HG03066 (cell line): ENCODE results near the gene OTP.

Source experiments
- ATAC-seq: cut with Tn5 transposase; IDR thresholded peaks from one replicate; pipeline ENCODE4 v1.9.1; 2021; ENCODE audit warnings: low read depth; ENCODE audit not compliant: unreplicated experiment

The OTP gene

DNA sequence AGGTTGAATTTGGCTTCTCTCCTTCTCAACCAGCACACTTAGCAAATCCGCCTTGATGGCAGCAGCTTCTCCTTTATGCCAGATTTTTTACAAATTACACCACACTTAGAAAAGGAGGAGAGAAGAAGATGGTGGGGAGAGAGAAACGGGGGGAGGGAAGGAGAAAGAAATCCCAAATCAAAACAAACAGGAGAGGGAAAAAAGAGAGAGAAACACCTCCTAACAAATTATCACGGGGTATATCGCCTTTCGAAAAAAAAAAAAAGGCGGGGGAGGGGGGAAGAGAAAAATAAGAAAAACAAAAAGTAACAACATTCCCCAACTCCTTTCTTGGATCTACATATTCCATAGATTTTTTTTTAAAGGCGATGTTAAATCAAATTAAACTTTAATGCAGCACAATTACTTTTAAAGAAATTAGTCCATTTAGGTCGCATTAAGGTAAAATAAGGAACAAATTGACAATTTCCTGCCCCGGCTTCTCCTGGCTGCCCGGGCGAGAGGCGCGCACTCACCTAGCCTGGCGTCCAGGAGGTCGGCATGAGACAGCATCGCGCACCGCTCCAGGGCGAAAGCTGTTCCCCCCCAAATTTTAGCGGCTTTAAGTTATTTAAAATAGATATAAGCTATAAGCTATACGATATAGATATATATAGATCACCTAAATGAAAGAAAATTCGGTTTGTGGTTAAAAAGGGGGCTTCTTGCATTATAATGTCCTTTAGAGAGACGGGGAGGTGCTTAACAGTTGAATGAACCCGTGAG, at the start of gene OTP:
Gene OTP, minus strand, starts transcription at position 716 of the 765 bp plus-strand sequence. Its CDS starts 164 bp downstream, at position 552.
- no peak for ATAC-seq

DNA sequence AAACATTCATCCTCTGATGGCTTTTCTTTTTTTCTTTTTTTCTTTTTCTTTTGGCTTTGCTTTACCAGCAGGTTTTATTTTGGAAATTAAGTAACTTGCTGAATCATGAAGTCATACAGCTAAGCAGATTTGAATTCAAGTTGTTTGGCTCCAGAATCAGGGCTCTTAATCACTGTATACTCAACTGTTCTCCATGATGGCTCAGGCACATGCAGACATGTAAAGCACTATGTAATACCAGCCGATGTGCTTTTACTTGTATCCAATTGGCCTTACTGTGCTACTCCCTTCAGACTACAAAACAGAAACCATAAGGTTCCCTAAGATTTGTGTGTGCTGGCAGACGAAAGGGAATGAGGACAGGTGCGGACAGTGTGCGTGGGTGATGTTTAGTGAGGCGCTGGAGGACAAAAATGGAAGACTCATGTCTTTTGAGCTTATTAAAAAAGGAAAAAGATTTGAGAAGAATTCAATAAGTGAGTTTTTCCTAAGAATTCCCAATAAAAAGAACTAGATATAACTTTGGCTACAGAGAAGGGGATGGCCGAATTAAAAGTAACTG, 44.7 kb upstream of the OTP start:
- ATAC-seq: no peak

DNA sequence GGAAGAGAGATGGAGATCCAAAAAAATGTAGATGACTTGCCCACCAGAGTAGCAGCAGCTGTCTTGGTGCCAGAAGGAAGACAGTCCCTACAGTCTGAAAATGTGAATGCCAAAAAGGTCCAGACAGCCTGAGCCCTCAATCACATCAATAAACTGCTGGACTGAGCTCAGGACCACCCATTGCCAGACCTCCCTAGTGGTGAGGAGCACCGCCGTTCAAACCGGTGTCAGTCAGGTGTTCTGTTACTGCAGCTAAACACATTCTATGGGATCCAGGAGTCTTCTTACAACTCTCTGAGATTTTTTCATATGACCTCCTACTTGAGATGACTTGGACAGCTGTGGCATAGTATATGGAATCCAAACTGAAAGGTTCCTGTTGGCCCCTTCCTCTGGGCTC, 32.0 kb upstream of the OTP start:
- no peak for ATAC-seq

DNA sequence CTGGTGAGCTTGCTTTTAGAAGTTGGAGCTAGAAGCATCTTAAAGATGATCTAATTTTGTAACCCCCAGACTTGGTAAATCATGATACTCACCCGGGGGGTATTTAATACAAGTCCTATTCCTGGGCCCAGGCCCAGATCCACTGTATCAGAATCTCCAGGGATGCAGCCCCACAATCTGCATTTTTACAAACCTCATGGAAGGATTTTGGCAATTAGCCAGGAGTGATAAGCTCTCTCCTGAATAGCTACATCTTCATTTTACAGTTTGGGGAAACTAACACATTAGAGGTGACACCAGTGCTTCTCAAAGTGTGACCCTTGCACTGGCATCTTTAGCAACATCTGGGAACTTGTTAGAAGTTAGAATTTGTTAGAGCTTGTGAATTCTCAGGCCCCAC, 31.2 kb upstream of the OTP start:
- no peak for ATAC-seq

DNA sequence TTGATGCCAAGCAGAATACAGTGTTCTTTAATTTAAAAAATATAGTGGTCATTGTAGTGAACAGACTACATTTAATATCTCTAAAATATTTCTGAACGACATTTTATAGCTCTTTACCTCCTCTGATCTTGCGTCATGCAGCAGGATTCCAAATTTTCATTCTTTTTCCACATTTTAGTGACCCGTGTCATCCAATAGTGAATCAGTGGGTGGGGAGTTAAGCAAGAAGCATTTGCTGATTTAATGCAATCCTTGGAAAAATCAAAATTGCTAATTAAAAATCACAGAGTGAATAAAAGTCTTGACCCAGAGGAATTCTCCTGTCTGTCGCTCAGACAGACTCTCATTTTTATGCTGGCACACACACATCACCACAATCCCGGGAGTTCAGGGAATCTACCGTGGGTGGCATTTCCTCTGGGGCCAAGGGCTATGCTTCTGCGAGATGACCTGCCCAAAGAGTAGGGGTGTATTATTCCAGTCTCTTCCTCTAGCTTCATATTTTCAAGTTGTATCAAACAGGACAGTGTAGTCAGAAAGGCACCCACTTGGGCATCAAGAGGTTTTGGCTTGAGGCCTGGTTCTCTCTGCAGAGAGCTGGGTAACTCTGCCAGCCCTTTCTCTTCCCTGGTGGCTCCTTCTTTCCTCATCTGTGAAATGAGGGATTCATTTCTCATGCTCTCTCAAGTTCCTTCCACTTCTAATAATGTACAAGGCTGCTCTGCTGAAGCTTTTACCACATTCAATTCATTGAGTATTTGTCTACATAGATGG, 24.8 kb upstream of the OTP start:
- no peak for ATAC-seq

DNA sequence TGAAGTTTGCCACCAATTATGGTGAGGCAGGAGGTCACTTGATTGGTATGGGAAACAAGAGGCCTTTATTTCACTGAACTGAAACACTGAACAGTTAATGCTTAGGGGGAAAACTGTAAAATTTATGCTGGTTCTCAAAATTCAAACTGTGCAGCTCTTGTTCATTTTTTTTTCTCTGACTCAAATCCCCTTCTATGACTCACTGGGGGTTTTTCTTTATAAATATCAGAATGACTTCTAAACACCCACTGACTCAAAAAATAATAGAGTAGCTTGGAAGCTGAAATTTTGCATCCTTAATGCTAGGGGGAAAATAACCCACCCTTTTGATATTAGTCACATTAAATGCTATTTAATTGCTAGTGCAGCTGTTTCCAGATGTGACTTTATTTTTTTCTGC, 24.1 kb upstream of the OTP start:
- no peak for ATAC-seq

DNA sequence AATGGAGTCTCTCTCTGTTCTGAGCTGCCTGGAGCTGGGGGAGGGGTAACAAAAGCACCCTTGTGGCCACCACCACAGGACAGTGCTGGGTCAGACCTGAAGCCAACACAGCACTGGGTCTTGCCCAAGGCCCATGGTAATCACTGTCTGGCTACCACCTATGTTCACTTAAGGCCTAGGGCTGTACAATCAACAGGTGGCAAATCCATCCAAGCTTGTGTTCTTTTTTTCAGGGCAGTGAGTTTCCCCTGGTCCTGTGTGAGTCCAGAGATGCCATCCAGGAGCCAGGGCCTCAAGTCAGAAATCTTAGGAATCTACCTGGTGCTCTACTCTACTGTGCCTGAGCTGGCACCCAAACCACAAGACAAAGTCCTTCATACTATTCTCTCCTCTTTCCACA, 20.1 kb upstream of the OTP start:
- no peak for ATAC-seq

DNA sequence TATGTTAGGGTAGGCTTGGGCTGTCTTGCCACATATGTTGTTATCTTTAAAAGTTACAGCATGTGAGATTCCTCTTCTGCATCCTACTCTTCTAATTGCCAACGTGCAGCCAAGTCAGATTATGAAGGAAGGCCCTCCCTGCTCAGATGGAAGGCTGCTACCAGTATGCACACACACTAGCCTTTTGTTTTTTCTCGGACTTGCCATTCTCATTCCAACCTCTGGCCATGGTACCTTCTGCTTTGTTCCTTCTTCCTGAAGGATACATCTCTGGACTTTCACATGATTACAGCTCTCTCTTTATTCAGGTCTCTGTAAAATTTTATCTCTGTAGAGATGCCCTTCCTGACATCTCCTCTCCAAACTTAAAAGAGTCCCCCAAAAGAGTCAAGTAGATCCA, 12.8 kb upstream of the OTP start:
- ATAC-seq: no peak

DNA sequence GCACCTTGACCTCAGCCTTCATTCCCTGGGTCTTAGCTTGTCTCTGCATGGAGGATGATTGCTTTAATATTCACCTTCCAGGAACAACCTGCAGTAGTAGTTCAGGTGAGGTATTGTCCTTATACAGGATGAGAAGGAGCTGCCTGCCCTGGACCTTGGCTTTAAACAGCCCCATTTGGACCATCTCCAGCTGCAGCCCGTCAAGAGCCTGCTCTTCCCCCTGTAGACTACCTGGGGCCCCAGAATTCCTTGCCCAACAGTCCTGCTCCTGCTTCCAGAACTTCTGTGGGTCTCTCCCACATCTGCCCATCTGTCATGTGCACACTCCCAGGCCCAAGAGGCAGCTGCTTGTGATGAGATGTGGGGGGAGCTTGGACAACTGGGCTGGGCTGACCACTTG, 12.2 kb upstream of the OTP start:
- no peak for ATAC-seq

DNA sequence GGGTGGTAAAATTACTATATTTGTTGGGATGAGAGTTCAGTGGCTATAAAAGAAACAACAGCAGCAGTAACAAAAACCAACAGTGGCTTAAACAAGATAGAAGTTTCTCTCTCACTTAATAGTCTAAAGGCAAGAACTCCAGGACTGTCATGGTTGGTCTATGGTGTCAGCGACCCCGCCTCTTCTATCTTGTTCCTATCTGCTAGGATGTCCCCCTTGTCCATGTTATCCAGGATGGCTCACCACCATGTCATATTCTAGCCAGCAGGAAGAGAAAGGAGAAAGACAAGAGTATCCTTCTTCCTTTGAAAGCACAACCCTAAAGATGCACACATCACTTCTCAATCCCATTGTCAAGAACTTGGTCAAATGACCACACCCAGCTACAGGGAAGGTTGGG, 11.3 kb upstream of the OTP start:
- no peak for ATAC-seq

DNA sequence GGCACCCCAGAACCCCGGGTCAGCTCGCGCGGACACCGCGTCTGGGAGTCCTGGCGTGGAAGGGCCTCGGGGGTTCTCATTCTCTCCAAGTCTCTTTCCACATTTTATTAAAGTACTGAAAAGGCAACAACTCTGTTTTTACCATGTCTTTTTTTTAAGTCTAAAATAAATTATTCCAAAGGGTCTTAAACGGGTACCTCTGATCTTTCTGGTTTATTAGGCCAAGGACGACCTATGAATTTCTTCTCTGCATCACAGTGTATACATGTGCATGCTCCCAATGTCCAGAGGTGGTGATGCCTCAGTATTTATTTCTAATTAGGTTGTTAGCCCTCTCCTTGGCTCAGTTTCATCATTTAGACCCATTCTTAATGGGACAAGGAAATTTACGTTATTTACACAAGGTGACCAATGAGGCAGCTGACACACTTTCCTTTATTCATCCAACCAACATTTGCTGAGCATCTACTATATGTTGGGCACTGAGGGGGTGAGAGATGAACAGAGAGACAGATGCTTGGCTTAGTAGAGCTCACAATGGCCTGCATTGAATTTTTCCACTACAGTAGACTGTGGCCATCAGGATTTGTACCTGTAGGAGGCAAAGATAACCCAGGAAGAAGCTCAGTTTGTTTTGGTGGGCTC, 7.6 kb upstream of the OTP start:
- no peak for ATAC-seq

DNA sequence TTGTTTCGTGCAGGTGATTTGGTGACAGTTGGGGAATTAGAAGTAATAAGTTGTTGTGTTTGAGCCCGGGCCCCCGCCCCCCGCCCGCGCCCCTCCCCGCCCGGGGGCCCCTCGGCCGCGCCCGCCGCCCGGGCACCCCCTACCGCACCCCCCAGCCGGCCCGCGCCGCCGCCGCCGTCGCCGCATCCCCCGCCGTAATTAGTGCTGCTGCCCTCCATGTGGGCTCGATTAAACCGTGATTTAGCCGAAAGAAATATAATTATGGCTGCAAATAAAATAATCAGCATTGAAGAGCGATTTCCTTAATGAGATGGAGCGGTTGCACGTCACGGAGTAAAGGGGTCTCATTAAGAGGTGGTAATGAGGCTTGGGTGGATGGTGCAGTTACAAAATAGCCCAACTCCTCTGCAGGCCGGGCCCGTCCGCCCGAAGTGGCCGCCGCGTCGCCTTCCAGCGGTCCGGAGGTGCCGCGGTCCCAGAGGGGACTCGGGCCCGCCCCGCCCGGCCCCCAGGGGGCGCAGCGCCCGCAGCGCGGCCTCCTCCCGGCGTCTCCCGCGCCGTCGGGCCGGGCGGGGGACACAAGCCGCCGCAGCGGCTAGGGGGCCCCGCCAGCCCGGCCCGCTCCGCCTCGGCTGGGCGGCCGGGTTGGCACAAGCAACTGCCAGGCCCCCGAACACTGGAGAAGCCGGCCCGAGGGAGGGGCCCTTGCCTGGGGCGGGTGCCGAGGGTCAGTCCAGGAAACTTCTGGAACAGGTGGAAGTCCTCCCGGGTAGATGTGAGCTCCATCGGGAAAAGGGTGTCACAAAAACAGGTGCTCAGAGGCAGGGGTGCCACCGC, 6.9 kb upstream of the OTP start:
- ATAC-seq: no peak

DNA sequence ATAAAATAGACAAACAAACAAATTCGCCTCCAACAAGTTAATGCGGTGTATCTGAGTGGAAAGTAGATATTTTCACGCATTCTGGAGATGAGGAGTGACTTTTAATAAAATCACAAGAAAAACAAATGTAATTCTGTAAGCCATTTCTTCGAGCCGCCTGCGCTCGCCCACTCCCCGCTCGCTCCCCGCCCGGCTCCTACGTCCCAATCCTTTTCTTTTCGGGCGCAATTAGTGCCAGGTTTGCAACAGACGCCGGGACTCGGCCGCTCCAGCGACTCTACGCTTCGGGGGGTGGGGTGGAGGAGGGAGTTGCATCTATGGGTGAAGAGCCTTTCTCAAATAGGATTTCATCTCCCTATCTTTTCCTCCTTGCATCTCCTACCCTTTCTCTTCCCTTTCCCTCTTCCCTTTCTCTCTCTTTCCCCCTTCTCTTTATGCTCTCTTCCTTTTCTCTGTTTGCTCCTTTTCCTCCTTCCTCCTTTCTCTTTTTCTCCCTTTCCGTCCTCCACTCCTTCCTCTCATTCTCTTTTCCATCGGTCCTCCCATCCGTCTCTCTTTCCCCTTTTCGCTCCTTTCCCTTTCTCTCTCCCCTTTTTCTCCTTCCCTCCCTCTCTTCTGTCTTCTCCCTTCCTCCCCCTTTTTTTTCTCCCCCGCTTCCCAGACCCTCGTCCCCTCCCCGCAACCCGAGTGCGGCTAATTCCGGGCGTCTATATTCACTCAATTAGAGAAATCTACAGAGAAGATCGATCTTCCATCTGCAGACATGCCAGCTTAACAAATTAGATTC, 6.1 kb upstream of the OTP start:
- ATAC-seq: no peak

DNA sequence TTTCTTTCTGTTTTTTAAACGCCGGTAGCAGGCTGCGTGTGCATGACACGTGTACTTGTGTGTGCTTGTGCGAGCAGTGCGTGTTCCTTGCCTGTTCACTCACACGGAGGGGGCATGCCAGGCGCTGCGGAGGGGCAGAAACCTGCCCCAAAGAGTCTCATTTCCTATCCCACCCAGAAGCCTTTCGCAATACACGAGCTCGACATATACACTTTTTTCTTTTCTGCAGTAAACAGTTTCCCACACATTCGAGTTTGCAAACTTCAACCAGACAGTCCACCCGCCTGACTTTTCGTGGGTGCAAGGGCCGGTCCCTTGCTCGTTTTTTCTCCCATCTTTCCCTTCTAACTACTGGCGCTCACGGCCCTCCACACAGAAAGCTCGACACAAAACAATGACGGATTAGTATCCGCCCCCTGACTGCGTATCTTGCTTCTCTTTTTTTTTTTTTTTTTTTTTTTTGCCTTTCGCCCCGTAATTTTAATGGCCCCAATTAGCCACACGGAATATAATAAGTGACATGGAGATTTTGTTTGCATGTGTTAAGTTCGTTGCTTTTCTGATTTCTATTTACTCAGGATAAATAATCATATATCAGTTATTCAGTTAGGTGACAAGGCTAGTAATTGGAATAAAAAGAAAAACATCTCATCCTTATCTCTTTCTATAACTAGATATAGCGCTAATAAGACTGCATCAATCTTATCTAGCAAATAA, 5.3 kb upstream of the OTP start:
- no peak for ATAC-seq

DNA sequence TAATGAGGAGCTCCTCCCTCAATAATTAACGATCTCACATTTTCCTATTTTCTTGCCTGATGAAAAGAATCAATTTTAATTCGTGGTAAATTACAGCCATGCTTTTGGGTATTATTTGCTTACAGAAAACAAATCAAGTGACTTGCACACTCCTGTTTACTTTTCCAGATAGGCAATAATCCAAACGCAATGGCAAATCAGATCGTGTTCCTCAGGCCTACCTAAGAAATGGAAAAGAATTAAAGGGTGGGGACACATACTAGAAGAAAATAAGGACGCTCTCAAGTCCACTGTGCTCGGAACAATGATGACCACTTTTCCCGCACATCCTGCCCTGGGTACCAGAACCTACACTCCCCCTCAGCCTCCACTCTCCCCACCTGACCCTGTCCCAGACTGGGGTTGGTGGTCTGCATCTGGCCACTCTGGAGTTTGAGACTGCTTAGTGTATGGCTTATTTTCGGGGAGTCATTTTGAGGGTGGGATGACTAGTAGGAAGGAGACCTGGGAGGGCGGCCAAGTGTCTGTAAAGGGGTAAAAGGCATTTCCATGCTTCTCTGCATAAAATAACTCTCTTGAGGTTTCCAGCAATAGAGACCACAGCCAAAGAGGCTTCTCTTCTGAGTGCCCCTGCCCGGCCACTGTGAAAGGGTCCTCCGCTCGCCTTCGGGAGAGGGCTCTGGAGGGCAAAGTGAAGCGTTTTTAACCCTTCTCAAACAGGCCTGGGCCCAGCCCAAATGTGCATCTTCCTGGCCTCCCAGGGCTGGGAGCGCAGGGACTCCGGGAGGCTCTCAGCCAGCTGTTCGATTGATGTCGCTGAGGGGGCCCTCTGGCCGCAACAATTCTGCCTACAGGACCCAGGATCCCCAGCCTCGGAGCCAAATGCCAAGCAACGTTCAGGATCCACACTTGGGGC, 4.5 kb upstream of the OTP start:
- no peak for ATAC-seq

DNA sequence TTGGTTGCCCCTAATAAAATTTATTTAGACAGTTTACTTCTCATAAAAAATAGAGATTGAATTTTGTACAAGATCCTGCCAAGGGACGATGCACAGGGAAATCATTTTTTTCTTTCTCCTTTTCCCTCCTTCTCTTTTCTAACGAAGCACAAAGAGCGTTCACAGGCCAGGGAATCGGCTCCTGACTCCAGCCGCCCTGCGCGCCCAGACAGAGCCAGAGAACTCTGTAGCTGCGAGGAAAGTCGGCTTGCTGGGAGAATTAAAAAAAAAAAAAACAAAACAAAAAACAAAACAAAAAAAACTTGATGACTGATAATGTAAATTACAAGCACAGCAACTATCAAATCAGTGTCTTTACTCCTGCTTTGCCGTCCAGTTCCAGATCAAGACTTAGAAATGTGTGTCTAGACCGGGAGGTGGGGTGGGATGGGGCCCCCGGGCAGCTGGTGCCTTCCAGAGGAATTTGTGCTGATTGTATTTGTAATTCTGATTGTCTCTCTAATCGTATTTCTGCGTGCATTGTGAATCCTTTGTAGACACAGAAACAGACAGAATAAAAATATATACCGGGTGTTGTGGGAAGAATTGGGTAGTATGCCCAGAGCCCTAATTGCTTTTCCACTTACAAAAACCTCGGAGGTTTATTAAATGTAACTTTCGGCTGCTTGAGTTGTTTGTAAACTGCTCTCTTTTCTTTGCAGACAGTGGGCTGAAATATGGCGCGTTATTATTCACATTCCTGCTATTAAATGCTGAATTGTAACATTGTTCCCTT, 3.6 kb upstream of the OTP start:
- no peak for ATAC-seq

DNA sequence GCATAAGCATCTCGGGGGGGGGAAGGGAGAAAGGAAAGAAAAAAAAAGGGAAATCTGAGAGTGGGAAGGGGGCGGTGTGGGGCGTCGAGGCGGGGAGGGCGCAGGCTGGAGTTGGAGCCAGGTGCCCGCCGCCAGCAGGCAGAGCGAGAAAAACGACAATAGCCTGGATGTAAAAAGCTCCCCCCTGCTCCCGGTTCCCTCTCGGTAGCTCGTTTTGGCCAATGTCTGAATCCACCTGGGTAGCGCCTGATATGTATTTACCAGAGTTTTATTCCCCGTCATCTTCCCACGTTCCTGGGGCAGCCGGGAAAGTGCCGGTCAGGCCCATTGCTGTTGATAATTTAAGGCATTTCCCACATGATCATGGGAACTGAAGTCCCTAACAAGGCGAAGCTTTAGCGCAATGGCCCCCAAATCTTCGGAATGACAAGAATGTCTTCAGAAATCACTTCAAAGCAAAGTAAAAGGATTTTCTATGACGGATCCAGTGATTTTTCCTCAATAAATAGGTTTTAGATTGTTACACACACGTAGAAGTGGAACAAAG, 3.0 kb upstream of the OTP start:
- ATAC-seq: no peak
